GM12872 (cell line): ENCODE results near the gene CAPN12.

ENCODE experiments used
- TF ChIP-seq, protein P1 (sequence below): IDR thresholded peaks from 3 replicates; pipeline ENCODE4 v1.5.1; 2011; ENCODE audit warnings: low read depth, mild to moderate bottlenecking, low read length, moderate library complexity; ENCODE audit not compliant: insufficient read depth

Gene CAPN12

DNA sequence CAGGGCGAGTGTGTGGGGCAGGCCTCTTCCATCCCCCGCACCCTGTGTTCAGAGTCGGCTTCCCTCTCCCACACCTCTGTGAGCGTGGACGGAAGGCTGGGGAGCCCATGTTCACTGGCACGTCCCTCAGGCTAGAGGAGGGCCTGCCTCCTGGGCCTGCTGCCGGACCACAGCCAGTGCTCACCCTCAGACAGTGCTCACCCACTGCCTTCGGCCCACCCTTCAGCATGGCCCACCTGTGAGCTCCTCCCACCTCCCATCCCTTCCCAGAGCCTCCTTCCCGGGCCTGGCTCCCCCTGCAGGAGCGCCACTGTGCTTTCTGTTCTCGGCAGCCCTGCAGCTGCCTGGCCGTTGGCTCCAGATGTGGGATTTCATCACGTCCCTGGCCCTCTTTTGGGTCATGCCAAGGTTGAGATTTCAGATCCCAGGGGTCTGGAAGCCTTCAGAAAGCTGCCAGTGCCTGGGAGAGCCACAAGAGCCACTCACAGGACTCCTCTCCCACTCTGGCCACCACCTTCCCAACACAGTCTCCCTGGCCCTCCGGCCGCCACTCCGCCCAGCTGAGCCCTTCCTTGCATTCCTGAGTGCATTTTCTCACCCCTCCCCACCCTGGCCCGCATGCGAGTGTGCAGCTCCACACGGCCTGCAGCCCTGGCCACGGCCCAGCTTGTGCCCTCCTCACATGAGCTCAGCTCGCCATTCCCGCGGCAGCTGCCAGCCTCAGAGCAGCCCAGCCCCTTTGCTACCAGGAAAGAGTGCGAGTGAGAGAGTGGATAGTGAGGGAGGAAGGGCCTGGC, 25.3 kb downstream of the CAPN12 start:
- TF ChIP-seq, protein P1, sequence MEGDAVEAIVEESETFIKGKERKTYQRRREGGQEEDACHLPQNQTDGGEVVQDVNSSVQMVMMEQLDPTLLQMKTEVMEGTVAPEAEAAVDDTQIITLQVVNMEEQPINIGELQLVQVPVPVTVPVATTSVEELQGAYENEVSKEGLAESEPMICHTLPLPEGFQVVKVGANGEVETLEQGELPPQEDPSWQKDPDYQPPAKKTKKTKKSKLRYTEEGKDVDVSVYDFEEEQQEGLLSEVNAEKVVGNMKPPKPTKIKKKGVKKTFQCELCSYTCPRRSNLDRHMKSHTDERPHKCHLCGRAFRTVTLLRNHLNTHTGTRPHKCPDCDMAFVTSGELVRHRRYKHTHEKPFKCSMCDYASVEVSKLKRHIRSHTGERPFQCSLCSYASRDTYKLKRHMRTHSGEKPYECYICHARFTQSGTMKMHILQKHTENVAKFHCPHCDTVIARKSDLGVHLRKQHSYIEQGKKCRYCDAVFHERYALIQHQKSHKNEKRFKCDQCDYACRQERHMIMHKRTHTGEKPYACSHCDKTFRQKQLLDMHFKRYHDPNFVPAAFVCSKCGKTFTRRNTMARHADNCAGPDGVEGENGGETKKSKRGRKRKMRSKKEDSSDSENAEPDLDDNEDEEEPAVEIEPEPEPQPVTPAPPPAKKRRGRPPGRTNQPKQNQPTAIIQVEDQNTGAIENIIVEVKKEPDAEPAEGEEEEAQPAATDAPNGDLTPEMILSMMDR = no peak

DNA sequence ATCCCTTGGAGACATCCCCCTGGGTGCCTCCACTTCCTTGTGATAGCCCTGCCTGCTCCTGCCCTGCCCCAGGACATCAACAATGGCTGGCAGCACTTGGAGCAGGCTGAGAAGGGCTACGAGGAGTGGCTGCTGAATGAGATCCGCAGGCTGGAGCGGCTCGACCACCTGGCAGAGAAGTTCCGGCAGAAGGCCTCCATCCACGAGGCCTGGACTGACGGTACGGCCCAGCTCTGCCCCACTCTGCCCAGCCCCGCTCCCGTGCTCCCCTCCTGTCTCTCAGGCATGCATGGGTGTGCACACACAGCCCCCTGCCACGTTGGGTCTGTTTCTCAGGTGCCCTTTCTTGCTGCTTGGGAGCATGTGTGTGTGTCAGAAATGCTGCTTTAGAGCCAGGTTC, 26.4 kb downstream of the CAPN12 start:
- TF ChIP-seq, protein P1 = no peak

DNA sequence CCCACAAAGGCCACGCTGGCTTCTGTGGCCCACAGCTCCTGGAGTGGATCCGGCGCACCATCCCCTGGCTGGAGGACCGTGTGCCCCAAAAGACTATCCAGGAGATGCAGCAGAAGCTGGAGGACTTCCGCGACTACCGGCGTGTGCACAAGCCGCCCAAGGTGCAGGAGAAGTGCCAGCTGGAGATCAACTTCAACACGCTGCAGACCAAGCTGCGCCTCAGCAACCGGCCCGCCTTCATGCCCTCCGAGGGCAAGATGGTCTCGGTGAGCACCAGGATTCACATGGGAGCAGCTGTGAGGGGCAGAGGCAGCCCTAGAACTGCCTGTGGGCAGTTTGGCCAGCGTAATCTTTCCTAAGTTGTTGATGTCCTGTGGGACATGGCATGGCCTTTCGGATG, 27.2 kb downstream of the CAPN12 start:
- TF ChIP-seq, protein P1 = no peak

DNA sequence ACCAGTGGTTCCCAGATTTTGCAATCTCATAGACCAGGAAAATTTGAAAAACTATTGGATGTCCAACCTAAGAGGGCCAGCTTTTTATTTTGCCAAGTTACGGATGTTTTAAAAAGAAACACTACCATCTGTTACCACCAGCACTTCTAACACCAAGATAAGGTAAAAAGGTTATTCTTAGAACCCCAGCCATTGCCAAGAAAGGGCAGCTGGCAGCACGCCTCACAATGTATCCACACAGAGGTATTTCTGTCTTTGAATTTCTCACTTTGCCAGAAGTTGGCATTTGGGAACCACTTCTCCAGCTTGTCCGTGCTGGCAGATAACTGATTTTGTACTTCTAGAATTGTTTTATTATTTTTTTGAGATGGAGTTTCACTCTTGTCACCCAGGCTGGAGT, 28.7 kb downstream of the CAPN12 start:
- TF ChIP-seq, protein P1 = no peak

DNA sequence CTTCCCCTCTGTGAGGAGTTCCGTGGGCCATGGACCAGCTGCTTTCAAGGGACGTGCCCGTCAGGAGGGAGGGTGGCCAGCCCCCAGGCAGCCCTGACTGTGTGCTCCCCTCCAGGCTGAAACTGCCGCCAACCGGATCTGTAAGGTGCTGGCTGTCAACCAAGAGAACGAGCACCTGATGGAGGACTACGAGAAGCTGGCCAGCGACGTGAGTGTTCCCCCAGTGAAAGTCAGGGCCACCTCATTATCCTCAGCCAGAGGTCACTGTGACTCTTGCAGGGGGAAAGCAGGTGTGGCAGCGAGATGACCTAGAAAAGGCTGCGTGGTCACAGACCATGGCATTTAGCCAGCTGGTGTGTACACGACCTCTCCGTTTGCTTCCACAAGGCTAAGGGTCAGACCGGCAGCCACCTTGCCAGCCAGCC, 29.9 kb downstream of the CAPN12 start:
- TF ChIP-seq, protein P1 = no peak

DNA sequence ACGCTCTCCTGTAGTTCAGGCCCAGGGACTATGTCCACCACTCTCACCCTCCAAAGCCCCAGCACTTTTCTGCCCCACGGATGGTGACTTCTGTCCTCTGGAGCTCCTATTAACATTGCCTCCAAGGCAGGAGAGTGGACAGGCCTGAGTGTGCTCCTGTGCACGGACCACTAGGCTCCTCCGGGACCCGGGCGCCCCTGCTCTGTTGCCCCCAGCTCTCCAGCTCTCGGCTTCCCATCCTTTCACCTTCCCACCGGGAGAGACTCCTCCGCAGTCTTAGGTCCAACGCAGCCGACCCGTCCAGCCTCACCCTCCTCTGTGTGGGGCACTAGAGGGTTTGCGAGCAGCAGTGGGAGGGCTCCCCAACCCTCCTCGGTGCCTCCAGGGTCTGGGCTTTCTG, 30.4 kb downstream of the CAPN12 start:
- TF ChIP-seq, protein P1 = no peak

DNA sequence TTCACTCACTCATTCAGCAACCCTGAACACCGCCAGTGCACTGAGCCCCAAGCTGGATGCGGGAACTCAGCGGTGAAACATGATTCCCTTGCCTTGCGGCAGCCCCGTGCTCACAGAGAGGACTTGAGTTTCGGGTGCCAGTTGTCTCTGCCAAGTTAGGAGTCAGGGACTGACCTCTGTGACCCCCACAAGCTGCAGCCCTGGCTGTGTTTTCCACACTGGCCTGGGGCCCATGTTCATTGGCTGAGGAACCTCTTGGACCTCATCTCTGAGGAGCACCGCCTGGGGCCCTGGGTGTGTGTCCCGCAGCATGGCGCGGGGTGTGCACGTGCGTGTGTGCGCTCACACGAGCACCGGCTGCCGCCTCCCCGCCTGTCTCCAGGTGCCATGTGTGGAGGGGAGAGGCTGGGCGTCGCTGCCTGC, 31.0 kb downstream of the CAPN12 start:
- TF ChIP-seq, protein P1 = no peak
